Panc1 (cell line): ENCODE data around the gene CFAP221.

Source experiments
- CTCF ChIP-seq: fragments of 450-650 bp; IDR thresholded peaks from 2 replicates; pipeline ENCODE4 v1.5.1; 2017; ENCODE audit warnings: mild to moderate bottlenecking
- POLR2AphosphoS5 ChIP-seq: IDR thresholded peaks from 2 replicates; pipeline ENCODE4 v1.6.1; 2012; ENCODE audit warnings: mild to moderate bottlenecking, low read depth, low read length, moderate library complexity
- REST ChIP-seq, 2 experiments: IDR thresholded peaks; 2 replicates each; pipeline ENCODE4 v1.6.1; 2011 to 2012; ENCODE audit warnings: low read depth in 2 of 2, control low read depth in 1 of 2, low read length in 1 of 2, mild to moderate bottlenecking in 1 of 2, moderate library complexity in 1 of 2; ENCODE audit not compliant: insufficient read depth in 1 of 2
- SIN3A ChIP-seq: IDR thresholded peaks from 2 replicates; pipeline ENCODE4 v1.6.1; 2012; ENCODE audit warnings: low read depth, mild to moderate bottlenecking, low read length, moderate library complexity, borderline replicate concordance; ENCODE audit not compliant: insufficient read depth

- TF ChIP-seq SIN3A = no peak
- no peak for TF ChIP-seq CTCF
- TF ChIP-seq REST (IDR thresholded peaks at IDR 0.05; ENCODE audit: insufficient read depth in 1 of 2, low read depth in 2 of 2, low read length in 1 of 2) = no peak
- TF ChIP-seq POLR2AphosphoS5 = no peak
Measured at GRCh38 chr2:119525614-119526013, 18.6 kb upstream of the CFAP221 start.
